CD4-positive, alpha-beta memory T cell (primary cell): ENCODE measurements around the gene ECSIT. TPM values are rescaled to one million over a fixed set of nuclear protein-coding genes. Genes with fewer than 3 reads are reported as not detected.

Experiments used
- CTCF ChIA-PET: fragments of 350-600 bp; sonication (Branson Sonifier 250); formaldehyde crosslinking; loops from one replicate; lab custom pipeline; 2021; ENCODE audit warnings: inconsistent platforms; ENCODE audit not compliant: partially characterized antibody; lab: Charles Lee
- POLR2A ChIA-PET: fragments of 350-600 bp; sonication (Branson Sonifier 250); formaldehyde crosslinking; loops from one replicate; lab custom pipeline; 2021; ENCODE audit not compliant: partially characterized antibody; lab: Charles Lee
- DNase-seq, 5 donors: peaks; one replicate each; pipeline versions ENCODE4 v3.0.0 to v3.0.0-alpha.2; 2020 to 2022; ENCODE audit warnings: mixed read lengths in 1 of 5
- H3K27ac ChIP-seq: one replicate; pipeline ENCODE4 v1.7.0; 2013; ENCODE audit warnings: low read depth, low read length
- H3K27me3 ChIP-seq: 2 replicates; pipeline ENCODE4 v1.7.0; 2013; ENCODE audit warnings: mild to moderate bottlenecking, low read length, moderate library complexity; ENCODE audit not compliant: insufficient read depth
- H3K36me3 ChIP-seq: 2 replicates; pipeline ENCODE4 v1.7.0; 2013; ENCODE audit warnings: mild to moderate bottlenecking, low read length, moderate library complexity; ENCODE audit not compliant: insufficient read depth
- H3K4me1 ChIP-seq: 2 replicates; pipeline ENCODE4 v1.7.0; 2013; ENCODE audit warnings: mild to moderate bottlenecking, low read length, moderate library complexity; ENCODE audit not compliant: insufficient read depth
- H3K4me3 ChIP-seq, 2 donors: one replicate each; pipeline ENCODE4 v1.7.0; 2013; ENCODE audit warnings: low read length in 2 of 2, mild to moderate bottlenecking in 1 of 2
- H3K9me3 ChIP-seq, 2 donors: one replicate each; pipeline ENCODE4 v1.7.0; 2013; ENCODE audit warnings: low read length in 2 of 2, control low read depth in 1 of 2; ENCODE audit not compliant: control insufficient read depth in 1 of 2
- H3K27ac Mint-ChIP-seq, 7 donors: one replicate each; pipeline ENCODE4 v1.8.0; 2020 to 2021; ENCODE audit warnings: mixed read lengths in 7 of 7, mild to moderate bottlenecking in 6 of 7, inconsistent platforms in 3 of 7, moderate library complexity in 3 of 7
- H3K27me3 Mint-ChIP-seq, 2 donors: one replicate each; pipeline ENCODE4 v1.8.0; 2020 to 2021; ENCODE audit warnings: mixed read lengths in 2 of 2
- H3K36me3 Mint-ChIP-seq, 2 donors: one replicate each; pipeline ENCODE4 v1.8.0; 2020 to 2021; ENCODE audit warnings: mixed read lengths in 2 of 2, inconsistent platforms in 1 of 2, mild to moderate bottlenecking in 1 of 2
- H3K4me1 Mint-ChIP-seq, 4 donors: one replicate each; pipeline ENCODE4 v1.8.0; 2020 to 2021; ENCODE audit warnings: mixed read lengths in 4 of 4, mild to moderate bottlenecking in 1 of 4
- H3K4me3 Mint-ChIP-seq, 8 donors: one replicate each; pipeline ENCODE4 v1.8.0; 2020 to 2021; ENCODE audit warnings: mixed read lengths in 8 of 8, mild to moderate bottlenecking in 7 of 8, moderate library complexity in 6 of 8, inconsistent platforms in 3 of 8
- H3K9me3 Mint-ChIP-seq, 8 donors: one replicate each; pipeline ENCODE4 v1.8.0; 2020 to 2021; ENCODE audit warnings: mixed read lengths in 8 of 8, mild to moderate bottlenecking in 5 of 8, inconsistent platforms in 3 of 8, moderate library complexity in 1 of 8
- intact Hi-C: fragments of 100-400 bp; cut with micrococcal nuclease; formaldehyde crosslinking; loops from one replicate; pipeline ENCODE4 v1.15.1; 2023
- polyA plus RNA-seq, 2 donors: library from polyadenylated mRNA; unstranded; fragments of 300-500 nt; fragmentation: Illumina TruSeq; gene quantifications; one replicate each; pipeline ENCODE4 v1.2.3, GENCODE V29; 2021
- total RNA-seq, 2 experiments: library from RNA; stranded (reverse); gene quantifications; one replicate each; pipeline ENCODE4 v1.2.3, GENCODE V29; 2021

Gene ECSIT
- total and polyA plus RNA-seq, 4 experiments from 2014 or later, result 27.3 to 46.2 (median 37.3) TPM

- H3K4me3 ChIP-seq, result no peak overlapping the region
- Mint-ChIP-seq H3K36me3 (peaks cover 15 to 37% of the 10 kb centered on the region in 2 donors), H3K27me3 (no peaks in the 10 kb centered on the region), H3K4me1 (peaks cover 0 to 3% (median 0%) of the 10 kb centered on the region in 4 donors), H3K9me3 (no peaks in the 10 kb centered on the region), H3K4me3 (no peak overlapping the region), H3K27ac (peak overlapping the region in 1 of 7 donors; percentile 57)
- H3K9me3 ChIP-seq, result no peaks in the 10 kb centered on the region
- ChIA-PET POLR2A (no interaction called here), CTCF (no interaction called here)
- intact Hi-C loops, result no loop called here
- peaks cover 12% of the 10 kb centered on the region for H3K36me3 ChIP-seq
- H3K4me1 ChIP-seq, result no peaks in the 10 kb centered on the region
- no peaks in the 10 kb centered on the region for H3K27me3 ChIP-seq
- DNase-seq, result no peak
- no peak overlapping the region for H3K27ac ChIP-seq
Measured at GRCh38 chr19:11513946-11514345, 15.0 kb downstream of the ECSIT start.

- Histone ChIP-seq H3K27me3 (no peaks in the 10 kb centered on the region), H3K36me3 (peaks cover 9% of the 10 kb centered on the region), H3K4me3 (no peak overlapping the region), H3K27ac (no peak overlapping the region), H3K9me3 (no peaks in the 10 kb centered on the region), H3K4me1 (peaks cover 6% of the 10 kb centered on the region)
- ChIA-PET CTCF (no interaction called here), POLR2A (no interaction called here)
- Mint-ChIP-seq H3K4me3 (no peak overlapping the region), H3K27me3 (no peaks in the 10 kb centered on the region), H3K36me3 (peaks cover 10 to 26% of the 10 kb centered on the region in 2 donors), H3K9me3 (no peaks in the 10 kb centered on the region), H3K4me1 (peaks cover 2 to 13% (median 5%) of the 10 kb centered on the region in 4 donors), H3K27ac (no peak overlapping the region)
- no peak for DNase-seq
- intact Hi-C loops, result no loop called here
Measured at GRCh38 chr19:11510444-11510843, 18.5 kb downstream of the ECSIT start.

GRCh38 chr19:11507370-11508078 is 21.4 kb downstream of the ECSIT start:
- Histone ChIP-seq H3K9me3 (no peaks in the 10 kb centered on the region), H3K4me1 (peaks cover 14% of the 10 kb centered on the region), H3K4me3 (no peak overlapping the region), H3K27ac (no peak overlapping the region), H3K36me3 (peaks cover 5% of the 10 kb centered on the region), H3K27me3 (no peaks in the 10 kb centered on the region)
- CTCF ChIA-PET, result no interaction called here
- Mint-ChIP-seq H3K4me1 (peaks cover 8 to 24% (median 16%) of the 10 kb centered on the region in 4 donors), H3K9me3 (no peaks in the 10 kb centered on the region), H3K27ac (peak overlapping the region in 4 of 7 donors; percentile 8 to 60 (median 57)), H3K27me3 (no peaks in the 10 kb centered on the region), H3K36me3 (peaks cover 5 to 18% of the 10 kb centered on the region in 2 donors), H3K4me3 (peak overlapping the region in 4 of 8 donors; percentile 15 to 54 (median 38))
- intact Hi-C loops, result no loop called here
- no peak for DNase-seq
- POLR2A ChIA-PET, result interaction anchor here (1.7 to 2.5 kb wide), 2 partner anchors 21 to 22 kb away, joined by 4 to 11 read pairs; partner anchors contain the start of gene ECSIT

GRCh38 chr19:11506967-11507366 is 22.0 kb downstream of the ECSIT start:
- H3K27ac ChIP-seq, result no peak overlapping the region
- no peak for DNase-seq

GRCh38 chr19:11506101-11506555 is 22.8 kb downstream of the ECSIT start:
- Mint-ChIP-seq H3K9me3 (no peaks in the 10 kb centered on the region), H3K4me3 (peak overlapping the region; percentile 86 to 94 (median 91)), H3K27me3 (no peaks in the 10 kb centered on the region), H3K36me3 (peaks cover 2 to 15% of the 10 kb centered on the region in 2 donors), H3K4me1 (peaks cover 10 to 24% (median 17%) of the 10 kb centered on the region in 4 donors), H3K27ac (peak overlapping the region in 6 of 7 donors; percentile 66 to 98 (median 97))
- intact Hi-C loops, result no loop called here
- ChIA-PET CTCF (no interaction called here), POLR2A (interaction anchor here (0.6 to 2.5 kb wide), 6 partner anchors 9 to 1671 kb away, joined by 3 to 11 read pairs (median 4); partner anchors contain the start of genes ECSIT, ELOF1 and SWSAP1)
- no peaks in the 10 kb centered on the region for H3K27me3 ChIP-seq
- peaks cover 14% of the 10 kb centered on the region for H3K4me1 ChIP-seq
- H3K36me3 ChIP-seq, result peaks cover 2% of the 10 kb centered on the region
- no peaks in the 10 kb centered on the region for H3K9me3 ChIP-seq
- DNase-seq, result no peak
- H3K27ac ChIP-seq, result peak overlapping the region; percentile 95
- peak overlapping the region; percentile 52 to 71 for H3K4me3 ChIP-seq

More at GRCh38 chr19:11506967-11507366, 22.0 kb downstream of the ECSIT start:
- peaks cover 14% of the 10 kb centered on the region for H3K4me1 ChIP-seq
- H3K36me3 ChIP-seq, result peaks cover 5% of the 10 kb centered on the region
- H3K27ac Mint-ChIP-seq, result peak overlapping the region in 3 of 7 donors; percentile 57 to 67 (median 60)
- peaks cover 8 to 24% (median 16%) of the 10 kb centered on the region in 4 donors for H3K4me1 Mint-ChIP-seq
- ChIA-PET CTCF (no interaction called here), POLR2A (interaction anchor here (2.5 kb wide), 1 partner anchor 22 kb away, joined by 11 read pairs; the partner anchor contains the start of gene ECSIT)
- H3K4me3 ChIP-seq, result no peak overlapping the region
- H3K27me3 ChIP-seq, result no peaks in the 10 kb centered on the region
- H3K36me3 Mint-ChIP-seq, result peaks cover 5 to 16% of the 10 kb centered on the region in 2 donors
- intact Hi-C loops, result no loop called here
- no peaks in the 10 kb centered on the region for H3K9me3 Mint-ChIP-seq
- H3K27me3 Mint-ChIP-seq, result no peaks in the 10 kb centered on the region
- H3K4me3 Mint-ChIP-seq, result peak overlapping the region; percentile 40 to 92 (median 74)
- H3K9me3 ChIP-seq, result no peaks in the 10 kb centered on the region

GRCh38 chr19:11505504-11506100 is 23.3 kb downstream of the ECSIT start, which contains the start of gene ZNF653:
Gene ZNF653, minus strand, starts transcription at chr19:11505839. Its CDS starts 53 bp downstream, at chr19:11505786.
- Mint-ChIP-seq H3K9me3 (no peaks in the 10 kb centered on the region), H3K27ac (peak within 1 kb of the TSS; percentile 88 to 98 (median 97)), H3K36me3 (peaks cover 0 to 12% of the 10 kb centered on the region in 2 donors), H3K4me3 (peak within 1 kb of the TSS; percentile 86 to 94 (median 91)), H3K4me1 (peaks cover 13 to 28% (median 17%) of the 10 kb centered on the region in 4 donors), H3K27me3 (no peaks in the 10 kb centered on the region)
- Histone ChIP-seq H3K36me3 (no peaks in the 10 kb centered on the region), H3K27me3 (no peaks in the 10 kb centered on the region), H3K27ac (peak within 1 kb of the TSS; percentile 95), H3K9me3 (no peaks in the 10 kb centered on the region), H3K4me3 (peak within 1 kb of the TSS; percentile 59 to 71), H3K4me1 (peaks cover 14% of the 10 kb centered on the region)
- DNase-seq, result peak; percentile 94 to 96 (median 95)
- POLR2A ChIA-PET, result interaction anchor here (0.6 to 2.5 kb wide), 6 partner anchors 10 to 1671 kb away, joined by 3 to 11 read pairs (median 4); partner anchors contain the start of genes ECSIT, ELOF1 and SWSAP1
- intact Hi-C loops, result loop anchor here (1.0 kb wide), 5 partner anchors 23 to 131 kb away; partner anchors contain the start of genes ECSIT, ELOF1, ODAD3 and PRKCSH
- CTCF ChIA-PET, result interaction anchor here (1.2 to 1.4 kb wide), 2 partner anchors 23 to 24 kb away, joined by 3 to 7 read pairs; partner anchors contain the start of gene ECSIT
